Lung (tissue), 12 donors: ENCODE measurements around the gene JADE3. TPM values are rescaled to one million over a fixed set of nuclear protein-coding genes. Genes with fewer than 3 reads are reported as not detected.

Source experiments
- ATAC-seq: fragments of 200-7000 bp; cut with Tn5 transposase; one replicate; pipeline ENCODE4 v1.9.1; 2020; ENCODE audit warnings: moderate number of reproducible peaks; ENCODE audit not compliant: insufficient read depth, low FRiP score
- DNase-seq, 3 donors: peaks; one replicate each; pipeline ENCODE4 v3.0.0-alpha.2; 2013 to 2017
- H3K27ac ChIP-seq, 2 donors: one replicate each; pipeline ENCODE4 v1.5.1; 2013; ENCODE audit warnings: mild to moderate bottlenecking in 2 of 2, moderate library complexity in 2 of 2, control low read depth in 1 of 2, inconsistent platforms in 1 of 2, low read depth in 1 of 2, low read length in 1 of 2
- H3K27me3 ChIP-seq, 3 donors: one replicate each; pipeline ENCODE4 v1.5.1; 2013; ENCODE audit warnings: low read length in 2 of 3; ENCODE audit not compliant: control insufficient read depth in 3 of 3, insufficient read depth in 3 of 3
- H3K36me3 ChIP-seq, 4 donors: one replicate each; pipeline ENCODE4 v1.5.1; 2013; ENCODE audit warnings: low read length in 4 of 4, mild to moderate bottlenecking in 1 of 4, moderate library complexity in 1 of 4; ENCODE audit not compliant: control insufficient read depth in 4 of 4, insufficient read depth in 4 of 4
- H3K4me1 ChIP-seq, 5 donors: one replicate each; pipeline ENCODE4 v1.5.1; 2013; ENCODE audit warnings: low read length in 5 of 5, mild to moderate bottlenecking in 2 of 5, moderate library complexity in 1 of 5; ENCODE audit not compliant: control insufficient read depth in 5 of 5, insufficient read depth in 5 of 5
- H3K4me3 ChIP-seq: one replicate; pipeline ENCODE4 v1.5.1; 2013; ENCODE audit warnings: mild to moderate bottlenecking, control low read depth, moderate library complexity
- H3K9ac ChIP-seq, 2 donors: one replicate each; pipeline ENCODE4 v1.5.1; 2013; ENCODE audit warnings: low read length in 2 of 2, control low read depth in 1 of 2; ENCODE audit not compliant: insufficient read depth in 1 of 2
- H3K9me3 ChIP-seq, 4 donors: one replicate each; pipeline ENCODE4 v1.5.1; 2013; ENCODE audit warnings: low read length in 3 of 4, mild to moderate bottlenecking in 1 of 4, moderate library complexity in 1 of 4; ENCODE audit not compliant: control insufficient read depth in 4 of 4, insufficient read depth in 3 of 4
- WGBS, 2 donors: extraction: QIAGEN DNeasy Blood & Tissue Kit; methylation state at CpG; one replicate each; pipeline ENCODE4 v1.1.7; 2013; 5-methylcytosine and 5-hydroxymethylcytosine counted together
- polyA plus RNA-seq, 2 donors: library from polyadenylated mRNA; stranded (reverse); fragments of 200-250 nt; gene quantifications; one replicate each; pipeline ENCODE4 v1.2.1, GENCODE V29; 2013
- total RNA-seq, 2 donors: library from RNA; depleted of rRNA in 1 of 2; stranded (reverse); fragments of >200 nt in 1 of 2; gene quantifications; one replicate each; pipeline ENCODE4 v1.2.1, GENCODE V29; 2014 to 2021
- TF ChIP-seq, protein P1 (sequence below): IDR thresholded peaks from 2 replicates; pipeline ENCODE4 v1.5.1; 2012; ENCODE audit warnings: mild to moderate bottlenecking; ENCODE audit errors: control extremely low read depth, extremely low read depth
- donor health status: control.
- donor health status: control.
- donor health status: Bipolar disorder and iron deficiency.
- donor health status: healthy.
- donor health status: DM: yes; HTN: yes; CAD: no.

The JADE3 gene
- total and polyA plus RNA-seq, 4 donors: 2.9 to 13.9 (median 5.8) TPM

- ATAC-seq (no peak), DNase-seq (no peak)
- Histone ChIP-seq H3K27me3 (peaks cover 0 to 2% (median 0%) of the 10 kb centered on the region in 3 donors), H3K4me3 (no peak overlapping the region), H3K4me1 (no peaks in the 10 kb centered on the region), H3K9me3 (no peaks in the 10 kb centered on the region), H3K9ac (no peak overlapping the region), H3K27ac (no peak overlapping the region), H3K36me3 (no peaks in the 10 kb centered on the region)
- TF ChIP-seq, protein P1, sequence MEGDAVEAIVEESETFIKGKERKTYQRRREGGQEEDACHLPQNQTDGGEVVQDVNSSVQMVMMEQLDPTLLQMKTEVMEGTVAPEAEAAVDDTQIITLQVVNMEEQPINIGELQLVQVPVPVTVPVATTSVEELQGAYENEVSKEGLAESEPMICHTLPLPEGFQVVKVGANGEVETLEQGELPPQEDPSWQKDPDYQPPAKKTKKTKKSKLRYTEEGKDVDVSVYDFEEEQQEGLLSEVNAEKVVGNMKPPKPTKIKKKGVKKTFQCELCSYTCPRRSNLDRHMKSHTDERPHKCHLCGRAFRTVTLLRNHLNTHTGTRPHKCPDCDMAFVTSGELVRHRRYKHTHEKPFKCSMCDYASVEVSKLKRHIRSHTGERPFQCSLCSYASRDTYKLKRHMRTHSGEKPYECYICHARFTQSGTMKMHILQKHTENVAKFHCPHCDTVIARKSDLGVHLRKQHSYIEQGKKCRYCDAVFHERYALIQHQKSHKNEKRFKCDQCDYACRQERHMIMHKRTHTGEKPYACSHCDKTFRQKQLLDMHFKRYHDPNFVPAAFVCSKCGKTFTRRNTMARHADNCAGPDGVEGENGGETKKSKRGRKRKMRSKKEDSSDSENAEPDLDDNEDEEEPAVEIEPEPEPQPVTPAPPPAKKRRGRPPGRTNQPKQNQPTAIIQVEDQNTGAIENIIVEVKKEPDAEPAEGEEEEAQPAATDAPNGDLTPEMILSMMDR: no peak
- WGBS, 2 donors: 53 to 67% methylated on average over 1 of the region's 1 CpG
Measured at GRCh38 chrX:46882266-46882665, 30.0 kb upstream of the JADE3 start.

DNA sequence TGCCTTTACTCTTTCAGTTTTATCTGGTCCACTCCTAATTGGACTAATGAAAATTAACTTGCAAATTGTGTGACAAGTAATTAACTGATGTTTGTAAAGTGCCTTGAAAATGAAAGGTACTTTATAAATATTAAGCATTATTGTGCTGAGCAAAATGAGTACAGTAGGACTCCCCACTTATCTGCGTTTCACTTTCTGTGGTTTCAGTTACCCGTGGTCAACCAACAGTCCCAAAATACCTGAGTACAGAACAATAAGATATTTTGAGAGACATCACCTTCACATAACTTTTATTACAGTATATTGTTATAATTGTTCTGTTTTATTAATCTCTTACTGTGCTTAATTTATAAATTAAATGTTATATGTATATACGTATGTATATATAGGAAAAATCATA is 27.4 kb upstream of the JADE3 start:
- Histone ChIP-seq H3K36me3 (no peaks in the 10 kb centered on the region), H3K9me3 (no peaks in the 10 kb centered on the region), H3K27me3 (peaks cover 0 to 5% (median 0%) of the 10 kb centered on the region in 3 donors), H3K27ac (no peak overlapping the region), H3K4me3 (no peak overlapping the region), H3K4me1 (no peaks in the 10 kb centered on the region), H3K9ac (no peak overlapping the region)
- TF ChIP-seq, protein P1: no peak
- DNase-seq (no peak), ATAC-seq (no peak)
- 71 to 78% methylated on average over 3 of the region's 3 CpGs for WGBS, 2 donors

DNA sequence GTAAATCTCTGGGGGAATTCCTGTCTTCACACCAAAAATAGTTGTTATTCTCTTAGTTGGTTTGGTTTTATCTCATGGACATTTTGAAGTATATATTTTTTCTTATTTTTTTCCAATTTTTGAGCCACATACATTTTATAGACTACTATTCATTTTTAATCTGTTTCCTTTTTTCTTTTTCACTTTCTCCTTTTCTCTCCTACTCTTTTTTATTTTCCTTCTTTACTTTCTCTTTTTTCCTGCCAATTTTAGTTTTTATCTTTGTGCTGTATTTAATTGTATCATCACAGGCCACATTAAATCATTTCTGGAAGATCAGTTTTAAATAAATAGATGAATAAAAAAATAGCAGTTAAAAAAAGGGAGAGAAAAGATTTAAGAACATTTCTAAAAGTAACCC is 14.0 kb upstream of the JADE3 start:
- Histone ChIP-seq H3K27me3 (peaks cover 0 to 7% (median 4%) of the 10 kb centered on the region in 3 donors), H3K4me1 (no peaks in the 10 kb centered on the region), H3K27ac (no peak overlapping the region), H3K4me3 (no peak overlapping the region), H3K9me3 (no peaks in the 10 kb centered on the region), H3K36me3 (no peaks in the 10 kb centered on the region), H3K9ac (no peak overlapping the region)
- no peak for DNase-seq
- no peak for ATAC-seq
- TF ChIP-seq, protein P1: no peak
